HepG2 (cell line): ENCODE data around the gene NKAIN2.

Experiments used
- CBX5 ChIP-seq: sonication (generic); formaldehyde crosslinking; IDR thresholded peaks from 2 replicates; pipeline ENCODE4 v1.4.0; 2020; ENCODE audit warnings: missing genetic modification reagents, borderline replicate concordance
- HMGA1 ChIP-seq: sonication (generic); formaldehyde crosslinking; conservative IDR thresholded peaks from 2 replicates; pipeline ENCODE4 v1.4.0; 2020; ENCODE audit warnings: missing genetic modification reagents
- MIER3 ChIP-seq: IDR thresholded peaks from 2 replicates; pipeline ENCODE4 v1.6.1; 2016; ENCODE audit warnings: missing compliant biosample characterization, borderline replicate concordance
- POLR2A ChIP-seq, 2 experiments: IDR thresholded peaks; 2 replicates each; pipeline ENCODE4 v1.6.1; 2011; ENCODE audit warnings: low read depth in 2 of 2, low read length in 2 of 2, mild to moderate bottlenecking in 1 of 2, moderate library complexity in 1 of 2; ENCODE audit not compliant: insufficient read depth in 1 of 2
- POLR2AphosphoS5 ChIP-seq: IDR thresholded peaks from 2 replicates; pipeline ENCODE4 v1.6.1; 2012; ENCODE audit warnings: low read depth, low read length
- SP1 ChIP-seq, 2 experiments: fragments of 450-650 bp in 1 of 2; sonication (generic) in 1 of 2; formaldehyde crosslinking in 1 of 2; IDR thresholded peaks; 2 replicates each; pipeline versions ENCODE4 v1.4.0 to v1.6.1; 2016 to 2020; ENCODE audit warnings: missing genetic modification reagents in 1 of 2
- TCF12 ChIP-seq, 2 experiments: fragments of 450-650 bp in 1 of 2; sonication (generic) in 1 of 2; formaldehyde crosslinking in 1 of 2; IDR thresholded peaks; 2 replicates each; pipeline versions ENCODE4 v1.6.1 to v1.8.0; 2017 to 2022; ENCODE audit warnings: antibody characterized with exemption in 1 of 2, mild to moderate bottlenecking in 1 of 2, missing genetic modification reagents in 1 of 2, moderate library complexity in 1 of 2
- TOE1 ChIP-seq: sonication (generic); formaldehyde crosslinking; IDR thresholded peaks from 2 replicates; pipeline ENCODE4 v1.4.0; 2020; ENCODE audit warnings: mild to moderate bottlenecking, missing genetic modification reagents
- ZNF263 ChIP-seq: sonication (generic); formaldehyde crosslinking; IDR thresholded peaks from 2 replicates; pipeline ENCODE4 v1.4.0; 2020; ENCODE audit warnings: missing genetic modification reagents
- ZNF362 ChIP-seq: sonication (generic); formaldehyde crosslinking; IDR thresholded peaks from 2 replicates; pipeline ENCODE4 v1.4.0; 2020; ENCODE audit warnings: missing genetic modification reagents, mild to moderate bottlenecking, borderline replicate concordance
- ZNF513 ChIP-seq: sonication (generic); formaldehyde crosslinking; conservative IDR thresholded peaks from 2 replicates; pipeline ENCODE4 v1.5.0; 2020; ENCODE audit warnings: missing genetic modification reagents
- ZNF766 ChIP-seq: sonication (generic); formaldehyde crosslinking; IDR thresholded peaks from 2 replicates; pipeline ENCODE4 v1.5.0; 2020; ENCODE audit warnings: missing genetic modification reagents, borderline replicate concordance
- TF ChIP-seq, protein P1 (sequence below): sonication (generic); formaldehyde crosslinking; IDR thresholded peaks from 2 replicates; pipeline ENCODE4 v1.5.0; 2020; ENCODE audit warnings: mild to moderate bottlenecking, missing genetic modification reagents, moderate library complexity
- TF ChIP-seq, protein P2 (sequence below): sonication (generic); formaldehyde crosslinking; IDR thresholded peaks from 2 replicates; pipeline ENCODE4 v1.4.0; 2020; ENCODE audit warnings: mild to moderate bottlenecking, missing genetic modification reagents

DNA sequence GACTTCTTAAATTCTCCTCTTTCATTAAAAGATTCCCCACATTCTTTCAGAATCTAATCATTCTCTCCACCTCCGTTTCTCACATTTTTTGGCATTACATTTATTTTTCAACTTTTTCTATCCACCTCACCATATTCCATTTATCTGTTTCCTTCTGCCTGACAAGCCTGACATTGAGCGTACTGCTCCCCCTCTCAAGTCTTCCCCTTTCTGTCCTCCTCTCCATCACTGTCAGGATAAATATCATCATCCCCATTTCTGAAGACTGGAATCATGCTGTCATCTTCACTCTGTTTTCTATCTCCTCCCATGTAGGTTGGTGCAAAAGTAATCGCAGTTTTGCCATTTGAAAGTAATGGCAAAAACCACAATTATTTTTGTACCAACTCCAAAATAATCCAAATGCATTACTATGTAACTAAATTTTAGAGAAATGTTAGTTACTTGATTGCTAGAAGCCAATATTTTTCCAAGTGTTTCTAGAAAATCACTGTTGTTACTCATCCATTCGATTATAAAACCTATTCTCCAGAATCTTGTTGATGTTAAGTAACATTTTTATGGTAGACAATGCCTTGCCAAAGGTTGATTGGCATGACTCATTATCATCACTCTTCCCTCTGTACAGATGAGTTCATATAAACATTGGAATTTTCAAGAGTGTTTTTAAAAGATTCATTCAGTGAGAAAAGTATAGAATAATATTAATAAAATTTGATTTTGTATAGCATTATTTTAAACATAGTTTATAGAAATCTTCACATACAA is 866.2 kb downstream of the NKAIN2 start:
- TF ChIP-seq, protein P1, sequence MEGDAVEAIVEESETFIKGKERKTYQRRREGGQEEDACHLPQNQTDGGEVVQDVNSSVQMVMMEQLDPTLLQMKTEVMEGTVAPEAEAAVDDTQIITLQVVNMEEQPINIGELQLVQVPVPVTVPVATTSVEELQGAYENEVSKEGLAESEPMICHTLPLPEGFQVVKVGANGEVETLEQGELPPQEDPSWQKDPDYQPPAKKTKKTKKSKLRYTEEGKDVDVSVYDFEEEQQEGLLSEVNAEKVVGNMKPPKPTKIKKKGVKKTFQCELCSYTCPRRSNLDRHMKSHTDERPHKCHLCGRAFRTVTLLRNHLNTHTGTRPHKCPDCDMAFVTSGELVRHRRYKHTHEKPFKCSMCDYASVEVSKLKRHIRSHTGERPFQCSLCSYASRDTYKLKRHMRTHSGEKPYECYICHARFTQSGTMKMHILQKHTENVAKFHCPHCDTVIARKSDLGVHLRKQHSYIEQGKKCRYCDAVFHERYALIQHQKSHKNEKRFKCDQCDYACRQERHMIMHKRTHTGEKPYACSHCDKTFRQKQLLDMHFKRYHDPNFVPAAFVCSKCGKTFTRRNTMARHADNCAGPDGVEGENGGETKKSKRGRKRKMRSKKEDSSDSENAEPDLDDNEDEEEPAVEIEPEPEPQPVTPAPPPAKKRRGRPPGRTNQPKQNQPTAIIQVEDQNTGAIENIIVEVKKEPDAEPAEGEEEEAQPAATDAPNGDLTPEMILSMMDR (CRISPR knock-in tag): no peak
- TF ChIP-seq ZNF263 (no peak), SP1 (IDR thresholded peaks at IDR 0.05) (no peak), SP1 (CRISPR knock-in tag; IDR thresholded peaks at IDR 0.05) (no peak), POLR2AphosphoS5 (no peak), MIER3 (CRISPR knock-in tag) (no peak), TCF12 (IDR thresholded peaks at IDR 0.05) (no peak), TCF12 (CRISPR knock-in tag; IDR thresholded peaks at IDR 0.05) (no peak), ZNF513 (CRISPR knock-in tag) (no peak), ZNF766 (no peak), TOE1 (CRISPR knock-in tag) (no peak), ZNF362 (CRISPR knock-in tag) (no peak), HMGA1 (CRISPR knock-in tag) (no peak), POLR2A (IDR thresholded peaks at IDR 0.05; ENCODE audit: insufficient read depth in 1 of 2, low read depth in 2 of 2, low read length in 2 of 2) (no peak), CBX5 (CRISPR knock-in tag) (no peak)
- TF ChIP-seq, protein P2, sequence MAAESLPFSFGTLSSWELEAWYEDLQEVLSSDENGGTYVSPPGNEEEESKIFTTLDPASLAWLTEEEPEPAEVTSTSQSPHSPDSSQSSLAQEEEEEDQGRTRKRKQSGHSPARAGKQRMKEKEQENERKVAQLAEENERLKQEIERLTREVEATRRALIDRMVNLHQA (CRISPR knock-in tag): no peak
